Hepatocyte (in vitro differentiated cells): ENCODE data around the gene NAAA. TPM values are rescaled to one million over a fixed set of nuclear protein-coding genes. Genes with fewer than 3 reads are reported as not detected.
"Not testable (repeated sequence)": the region's sequence is repeated elsewhere in the genome, so short reads cannot be mapped to it uniquely, and the experiment has no call there.

Source experiments
- DNase-seq: peaks from one replicate; pipeline ENCODE4 v3.0.0-alpha.2; 2016; ENCODE audit warnings: low spot score
- H2AFZ ChIP-seq: fragments of 200-600 bp; sonication (generic); 2 replicates; pipeline ENCODE4 v1.6.0; 2016; ENCODE audit warnings: antibody characterized with exemption, mild to moderate bottlenecking
- H3K27ac ChIP-seq: fragments of 200-600 bp; sonication (generic); 2 replicates; pipeline ENCODE4 v1.5.1; 2016; ENCODE audit warnings: mild to moderate bottlenecking
- H3K27me3 ChIP-seq: fragments of 200-600 bp; sonication (generic); 2 replicates; pipeline ENCODE4 v1.6.1; 2016
- H3K36me3 ChIP-seq: fragments of 200-600 bp; sonication (generic); replicated peaks from 2 replicates; pipeline ENCODE4 v1.5.1; 2016; ENCODE audit warnings: low read depth; ENCODE audit not compliant: insufficient read depth
- H3K4me1 ChIP-seq: fragments of 200-600 bp; sonication (generic); 2 replicates; pipeline ENCODE4 v1.5.1; 2016; ENCODE audit warnings: mild to moderate bottlenecking, moderate library complexity; ENCODE audit not compliant: insufficient read depth
- H3K4me2 ChIP-seq: fragments of 200-600 bp; sonication (generic); 2 replicates; pipeline ENCODE4 v1.6.0; 2016
- H3K4me3 ChIP-seq: fragments of 200-600 bp; sonication (generic); 2 replicates; pipeline ENCODE4 v1.5.1; 2016; ENCODE audit warnings: mild to moderate bottlenecking
- H3K79me2 ChIP-seq: fragments of 200-600 bp; sonication (generic); 2 replicates; pipeline ENCODE4 v1.6.0; 2017; ENCODE audit warnings: mild to moderate bottlenecking
- H3K9me2 ChIP-seq: fragments of 200-600 bp; sonication (generic); replicated peaks from 2 replicates; pipeline ENCODE4 v1.6.0; 2017; ENCODE audit warnings: mild to moderate bottlenecking; ENCODE audit not compliant: insufficient read depth
- H3K9me3 ChIP-seq: fragments of 200-600 bp; sonication (generic); 2 replicates; pipeline ENCODE4 v1.5.1; 2016; ENCODE audit warnings: low read depth, mild to moderate bottlenecking
- H4K20me1 ChIP-seq: fragments of 200-600 bp; sonication (generic); 2 replicates; pipeline ENCODE4 v1.6.0; 2016; ENCODE audit warnings: mild to moderate bottlenecking; ENCODE audit not compliant: insufficient read depth, poor library complexity, severe bottlenecking
- EZH2 ChIP-seq: fragments of 200-600 bp; sonication (generic); IDR thresholded peaks from 2 replicates; pipeline ENCODE4 v1.6.1; 2016; ENCODE audit warnings: antibody characterized with exemption, mild to moderate bottlenecking, borderline replicate concordance
- EZH2phosphoT487 ChIP-seq: fragments of 200-600 bp; sonication (generic); IDR thresholded peaks from one replicate; pipeline ENCODE4 v1.6.1; 2018; ENCODE audit warnings: antibody characterized with exemption, mild to moderate bottlenecking, low read depth, moderate library complexity; ENCODE audit not compliant: unreplicated experiment, severe bottlenecking
- WGBS: methylation state at CpG from one replicate; pipeline ENCODE4 v1.1.6; 2016; ENCODE audit warnings: low lambda C conversion rate; ENCODE audit errors: missing lambda C conversion rate; 5-methylcytosine and 5-hydroxymethylcytosine counted together
- polyA plus RNA-seq: library from polyadenylated mRNA; unstranded; fragments of >200 nt; fragmentation: Nextera tagmentation; extraction: Ambion mirVana; gene quantifications from 2 replicates; pipeline ENCODE4 v1.2.1, GENCODE V29; 2016
- total RNA-seq: library from RNA; depleted of rRNA; stranded (reverse); fragments of >200 nt; gene quantifications from 2 replicates; pipeline ENCODE4 v1.2.3, GENCODE V29; 2014
- TF ChIP-seq, protein P1 (sequence below): fragments of 200-600 bp; sonication (generic); IDR thresholded peaks from 2 replicates; pipeline ENCODE4 v1.5.1; 2016; ENCODE audit warnings: antibody characterized with exemption, mild to moderate bottlenecking; ENCODE audit not compliant: poor library complexity

The NAAA gene
- total and polyA plus RNA-seq, 2 experiments from 2014 or later: 21.8 to 41.0 TPM

DNA sequence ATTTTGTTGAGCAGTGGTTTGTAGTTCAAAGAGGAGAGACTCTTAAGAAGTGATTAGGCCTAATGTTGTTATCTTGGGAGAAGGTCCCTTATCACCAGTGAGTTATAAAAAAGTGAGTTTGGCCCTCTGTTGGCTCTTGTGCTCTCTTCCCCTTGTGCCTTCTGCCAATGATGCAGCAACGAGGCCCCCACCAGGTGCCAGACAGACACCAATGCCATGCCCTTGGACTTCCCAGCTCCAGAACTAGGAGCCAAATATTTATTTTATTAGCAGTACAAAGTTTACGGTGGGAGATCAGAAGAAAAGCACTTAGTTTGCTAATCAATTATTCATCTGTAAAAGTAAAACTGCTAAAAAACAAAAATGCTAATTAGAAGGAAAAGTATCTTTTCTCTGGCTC, 22.7 kb upstream of the NAAA start:
- WGBS: 50% methylated on average over 2 of the region's 2 CpGs
- no peak for DNase-seq
- TF ChIP-seq EZH2phosphoT487: no peak
- TF ChIP-seq EZH2: no peak
- TF ChIP-seq, protein P1, sequence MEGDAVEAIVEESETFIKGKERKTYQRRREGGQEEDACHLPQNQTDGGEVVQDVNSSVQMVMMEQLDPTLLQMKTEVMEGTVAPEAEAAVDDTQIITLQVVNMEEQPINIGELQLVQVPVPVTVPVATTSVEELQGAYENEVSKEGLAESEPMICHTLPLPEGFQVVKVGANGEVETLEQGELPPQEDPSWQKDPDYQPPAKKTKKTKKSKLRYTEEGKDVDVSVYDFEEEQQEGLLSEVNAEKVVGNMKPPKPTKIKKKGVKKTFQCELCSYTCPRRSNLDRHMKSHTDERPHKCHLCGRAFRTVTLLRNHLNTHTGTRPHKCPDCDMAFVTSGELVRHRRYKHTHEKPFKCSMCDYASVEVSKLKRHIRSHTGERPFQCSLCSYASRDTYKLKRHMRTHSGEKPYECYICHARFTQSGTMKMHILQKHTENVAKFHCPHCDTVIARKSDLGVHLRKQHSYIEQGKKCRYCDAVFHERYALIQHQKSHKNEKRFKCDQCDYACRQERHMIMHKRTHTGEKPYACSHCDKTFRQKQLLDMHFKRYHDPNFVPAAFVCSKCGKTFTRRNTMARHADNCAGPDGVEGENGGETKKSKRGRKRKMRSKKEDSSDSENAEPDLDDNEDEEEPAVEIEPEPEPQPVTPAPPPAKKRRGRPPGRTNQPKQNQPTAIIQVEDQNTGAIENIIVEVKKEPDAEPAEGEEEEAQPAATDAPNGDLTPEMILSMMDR: no peak
- no peaks in the 10 kb centered on the region for H3K79me2 ChIP-seq
- no peaks in the 10 kb centered on the region for H3K9me3 ChIP-seq
- H3K4me2 ChIP-seq: no peak overlapping the region
- no peaks in the 10 kb centered on the region for H3K9me2 ChIP-seq
- H3K36me3 ChIP-seq: peaks cover 11% of the 10 kb centered on the region
- H2AFZ ChIP-seq: no peak overlapping the region
- H3K27ac ChIP-seq: no peak overlapping the region
- H4K20me1 ChIP-seq: no peaks in the 10 kb centered on the region
- H3K4me1 ChIP-seq: no peaks in the 10 kb centered on the region
- H3K27me3 ChIP-seq: no peaks in the 10 kb centered on the region
- H3K4me3 ChIP-seq: no peak overlapping the region

DNA sequence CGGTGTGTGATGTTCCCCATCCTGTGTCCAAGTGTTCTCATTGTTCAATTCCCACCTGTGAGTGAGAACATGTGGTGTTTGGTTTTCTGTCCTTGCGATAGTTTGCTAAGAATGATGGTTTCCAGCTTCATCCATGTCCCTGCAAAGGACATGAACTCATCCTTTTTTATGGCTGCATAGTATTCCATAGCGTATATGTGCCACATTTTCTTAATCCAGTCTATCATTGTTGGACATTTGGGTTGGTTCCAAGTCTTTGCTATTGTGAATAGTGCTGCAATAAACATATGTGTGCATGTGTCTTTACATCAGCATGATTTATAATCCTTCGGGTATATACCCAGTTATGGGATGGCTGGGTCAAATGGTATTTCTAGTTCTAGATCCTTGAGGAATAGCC, 21.3 kb upstream of the NAAA start:
- peaks cover 11% of the 10 kb centered on the region for H3K36me3 ChIP-seq
- not testable (repeated sequence) for H3K9me3 ChIP-seq, H3K79me2 ChIP-seq, DNase-seq, H3K4me3 ChIP-seq, H3K4me1 ChIP-seq, H3K27me3 ChIP-seq, H4K20me1 ChIP-seq, H3K9me2 ChIP-seq, H2AFZ ChIP-seq, H3K4me2 ChIP-seq, H3K27ac ChIP-seq
- 91% methylated on average over 4 of the region's 4 CpGs for WGBS

DNA sequence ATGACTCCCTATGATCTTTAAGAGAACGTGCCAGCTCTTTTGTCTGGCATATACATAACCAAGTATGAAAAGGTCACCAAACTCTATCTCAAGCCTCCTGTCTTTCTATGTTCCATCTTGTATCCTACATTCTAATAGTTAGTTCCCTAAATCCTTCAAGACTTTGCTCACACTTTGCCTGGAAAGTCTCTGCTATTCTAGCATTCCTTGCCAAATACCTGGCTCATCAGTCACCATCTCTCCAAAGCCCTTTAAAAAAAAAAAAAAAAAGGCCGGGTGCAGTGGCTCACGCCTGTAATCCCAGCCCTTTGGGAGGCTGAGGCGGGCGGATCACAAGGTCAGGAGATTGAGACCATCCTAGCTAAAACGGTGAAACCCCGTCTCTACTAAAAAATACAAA, 17.7 kb upstream of the NAAA start:
- H3K36me3 ChIP-seq, H3K9me3 ChIP-seq, H3K4me2 ChIP-seq, H3K27ac ChIP-seq, H3K27me3 ChIP-seq, H3K9me2 ChIP-seq, H3K79me2 ChIP-seq, H3K4me3 ChIP-seq, H4K20me1 ChIP-seq, DNase-seq, H2AFZ ChIP-seq, H3K4me1 ChIP-seq: not testable (repeated sequence)
- WGBS: 92% methylated on average over 6 of the region's 7 CpGs

DNA sequence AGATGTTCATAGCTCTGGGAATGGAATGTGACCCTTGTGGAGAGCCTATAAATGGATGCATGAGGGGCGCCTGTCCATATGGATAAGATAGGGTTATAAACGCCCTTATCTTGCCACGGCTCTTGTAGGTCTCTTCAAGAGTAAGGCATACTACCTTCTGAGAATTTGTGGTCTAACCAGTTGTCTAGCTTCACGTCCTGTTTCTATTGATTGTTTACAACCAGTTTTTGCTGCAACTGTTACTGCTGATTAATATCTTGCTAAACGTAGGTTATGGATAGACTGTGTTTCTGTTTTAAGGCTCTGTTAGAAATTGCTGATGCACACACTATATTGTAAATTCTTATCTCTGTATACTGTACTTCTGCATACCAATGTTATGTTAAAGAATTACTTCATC, 14.0 kb upstream of the NAAA start:
- H2AFZ ChIP-seq, H4K20me1 ChIP-seq, H3K36me3 ChIP-seq, H3K27me3 ChIP-seq, H3K4me2 ChIP-seq, H3K79me2 ChIP-seq, H3K4me1 ChIP-seq, H3K4me3 ChIP-seq, H3K9me3 ChIP-seq, DNase-seq, H3K27ac ChIP-seq, H3K9me2 ChIP-seq: not testable (repeated sequence)
- 92% methylated on average over 5 of the region's 5 CpGs for WGBS

DNA sequence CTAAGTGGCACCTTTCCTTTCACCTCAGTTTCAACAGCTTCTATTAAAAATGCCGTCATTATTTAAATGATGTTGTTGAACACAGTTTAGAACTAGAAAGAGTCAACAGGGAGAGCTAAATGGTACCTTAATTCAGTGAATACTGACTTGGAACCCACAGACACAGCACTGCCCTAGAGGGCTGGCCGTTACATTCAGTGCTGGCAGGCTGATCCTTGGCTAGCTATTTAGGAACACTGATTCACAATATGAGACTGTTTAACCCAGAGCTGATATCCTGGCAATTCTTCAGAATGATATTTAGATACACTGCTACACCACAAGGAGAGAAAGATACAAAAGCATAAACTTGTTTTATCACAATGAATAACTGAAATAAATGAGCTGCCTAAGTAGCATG, 12.7 kb upstream of the NAAA start:
- DNase-seq: no peak
- TF ChIP-seq EZH2: no peak
- 88% methylated on average over 2 of the region's 2 CpGs for WGBS
- Histone ChIP-seq H3K27me3 (no peaks in the 10 kb centered on the region), H3K79me2 (no peaks in the 10 kb centered on the region), H2AFZ (no peak overlapping the region), H3K9me2 (no peaks in the 10 kb centered on the region), H3K4me1 (no peaks in the 10 kb centered on the region), H4K20me1 (no peaks in the 10 kb centered on the region), H3K4me3 (no peak overlapping the region), H3K4me2 (no peak overlapping the region), H3K9me3 (no peaks in the 10 kb centered on the region), H3K36me3 (no peaks in the 10 kb centered on the region), H3K27ac (no peak overlapping the region)
